Naive B cell (primary cell): ENCODE measurements around the gene LRRTM3. TPM values are rescaled to one million over a fixed set of nuclear protein-coding genes. Genes with fewer than 3 reads are reported as not detected.
A peak's percentile ranks its signal among the peaks of the same experiment; 100 is the strongest.

Experiments used
- ATAC-seq, 2 donors: fragments of 150-1000 bp; cut with Tn5 transposase; 2 replicates each; pipeline ENCODE4 v1.10.0; 2021; ENCODE audit warnings: low read depth in 2 of 2, mild to moderate bottlenecking in 2 of 2, moderate library complexity in 2 of 2
- DNase-seq: peaks from one replicate; pipeline ENCODE4 v3.0.0; 2022
- H3K27ac Mint-ChIP-seq, 6 donors: one replicate each; pipeline ENCODE4 v1.8.0; 2020 to 2022; ENCODE audit warnings: mild to moderate bottlenecking in 6 of 6, mixed read lengths in 6 of 6, moderate library complexity in 5 of 6, inconsistent platforms in 2 of 6
- H3K27me3 Mint-ChIP-seq, 3 donors: one replicate each; pipeline ENCODE4 v1.8.0; 2021 to 2022; ENCODE audit warnings: mixed read lengths in 3 of 3, mild to moderate bottlenecking in 1 of 3
- H3K36me3 Mint-ChIP-seq, 2 donors: one replicate each; pipeline ENCODE4 v1.8.0; 2020 to 2022; ENCODE audit warnings: mixed read lengths in 2 of 2, inconsistent platforms in 1 of 2, mild to moderate bottlenecking in 1 of 2
- H3K4me1 Mint-ChIP-seq, 3 donors: one replicate each; pipeline ENCODE4 v1.8.0; 2020 to 2022; ENCODE audit warnings: mixed read lengths in 3 of 3, inconsistent platforms in 1 of 3, mild to moderate bottlenecking in 1 of 3, moderate library complexity in 1 of 3
- H3K4me3 Mint-ChIP-seq, 8 donors: one replicate each; pipeline ENCODE4 v1.8.0; 2020 to 2022; ENCODE audit warnings: mild to moderate bottlenecking in 8 of 8, mixed read lengths in 8 of 8, moderate library complexity in 8 of 8, inconsistent platforms in 2 of 8
- H3K9me3 Mint-ChIP-seq, 7 donors: one replicate each; pipeline ENCODE4 v1.8.0; 2020 to 2022; ENCODE audit warnings: mixed read lengths in 7 of 7, mild to moderate bottlenecking in 5 of 7, inconsistent platforms in 2 of 7, moderate library complexity in 1 of 7
- polyA plus RNA-seq, 6 donors: library from polyadenylated mRNA; unstranded; fragments of 300-500 nt; fragmentation: Illumina TruSeq; gene quantifications; one replicate each; pipeline ENCODE4 v1.2.3, GENCODE V29; 2021; ENCODE audit warnings: low read depth in 6 of 6

Gene LRRTM3
- polyA plus RNA-seq, result not detected

GRCh38 chr10:66925896-66926715, at the start of gene LRRTM3:
TSS of gene LRRTM3 (plus strand) at chr10:66926036.
- no peak within 1 kb of the TSS for H3K4me3 Mint-ChIP-seq
- H3K27ac Mint-ChIP-seq, result no peak within 1 kb of the TSS
- peaks cover 0 to 6% (median 0%) of the 10 kb centered on the region in 3 donors for H3K4me1 Mint-ChIP-seq
- H3K27me3 Mint-ChIP-seq, result peaks cover 26 to 30% (median 30%) of the 10 kb centered on the region in 3 donors
- no peaks in the 10 kb centered on the region for H3K36me3 Mint-ChIP-seq
- ATAC-seq, result peak; percentile 37 to 46
- DNase-seq, result no peak
- peaks cover 0 to 7% (median 0%) of the 10 kb centered on the region in 7 donors for H3K9me3 Mint-ChIP-seq

- H3K27me3 Mint-ChIP-seq, result no peaks in the 10 kb centered on the region
- DNase-seq (no peak), ATAC-seq (no peak)
- no peak overlapping the region for H3K27ac Mint-ChIP-seq
- no peaks in the 10 kb centered on the region for H3K36me3 Mint-ChIP-seq
- H3K4me1 Mint-ChIP-seq, result no peaks in the 10 kb centered on the region
- H3K9me3 Mint-ChIP-seq, result peaks cover 0 to 6% (median 0%) of the 10 kb centered on the region in 7 donors
- no peak overlapping the region for H3K4me3 Mint-ChIP-seq
These were observed 48.5 kb upstream of the LRRTM3 start for GRCh38 chr10:66877361-66877760.

- Mint-ChIP-seq H3K4me3 (no peak overlapping the region), H3K4me1 (no peaks in the 10 kb centered on the region), H3K36me3 (no peaks in the 10 kb centered on the region)
These were observed 45.5 kb upstream of the LRRTM3 start for GRCh38 chr10:66880292-66880691.

DNA sequence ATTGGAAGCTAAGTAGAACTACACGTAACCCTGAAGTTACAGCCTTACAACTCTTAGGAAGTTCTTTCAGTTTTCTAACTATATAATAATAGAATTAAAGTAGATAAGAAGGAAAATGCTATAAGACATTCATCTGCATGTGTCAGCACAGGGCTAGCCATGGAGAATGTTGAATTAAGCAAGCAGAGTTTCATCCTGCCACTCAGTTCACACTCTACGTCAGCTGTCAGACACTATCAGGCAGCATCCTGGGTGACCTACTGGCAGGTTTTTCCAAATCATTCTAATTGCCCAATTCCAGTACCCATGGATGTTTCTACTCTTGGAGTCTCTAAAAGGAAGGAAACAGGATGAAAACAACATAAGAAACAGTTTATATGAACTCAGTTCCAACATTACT, 45.0 kb upstream of the LRRTM3 start:
- ATAC-seq (no peak), DNase-seq (no peak)
- Mint-ChIP-seq H3K9me3 (peaks cover 0 to 6% (median 0%) of the 10 kb centered on the region in 7 donors), H3K36me3 (no peaks in the 10 kb centered on the region), H3K27me3 (no peaks in the 10 kb centered on the region), H3K4me3 (no peak overlapping the region), H3K4me1 (no peaks in the 10 kb centered on the region), H3K27ac (no peak overlapping the region)

More at GRCh38 chr10:66880292-66880691, 45.5 kb upstream of the LRRTM3 start:
- ATAC-seq, result no peak
- Mint-ChIP-seq H3K9me3 (peaks cover 0 to 6% (median 0%) of the 10 kb centered on the region in 7 donors), H3K27ac (no peak overlapping the region), H3K27me3 (no peaks in the 10 kb centered on the region)
- no peak for DNase-seq

- Mint-ChIP-seq H3K36me3 (no peaks in the 10 kb centered on the region), H3K9me3 (peaks cover 0 to 6% (median 0%) of the 10 kb centered on the region in 7 donors), H3K27ac (no peak overlapping the region), H3K27me3 (no peaks in the 10 kb centered on the region), H3K4me1 (no peaks in the 10 kb centered on the region), H3K4me3 (no peak overlapping the region)
- DNase-seq (no peak), ATAC-seq (no peak)
These were observed 44.0 kb upstream of the LRRTM3 start for GRCh38 chr10:66881814-66882213.

GRCh38 chr10:66882271-66882670, 43.6 kb upstream of the LRRTM3 start:
- H3K9me3 Mint-ChIP-seq, result peaks cover 0 to 6% (median 0%) of the 10 kb centered on the region in 7 donors
- H3K27me3 Mint-ChIP-seq, result no peaks in the 10 kb centered on the region
- no peak overlapping the region for H3K4me3 Mint-ChIP-seq
- no peaks in the 10 kb centered on the region for H3K36me3 Mint-ChIP-seq
- no peaks in the 10 kb centered on the region for H3K4me1 Mint-ChIP-seq
- ATAC-seq (no peak), DNase-seq (no peak)
- H3K27ac Mint-ChIP-seq, result no peak overlapping the region

- no peak for DNase-seq
These were observed 39.0 kb upstream of the LRRTM3 start for GRCh38 chr10:66886848-66887247.

GRCh38 chr10:66888237-66888636, 37.6 kb upstream of the LRRTM3 start:
- H3K4me1 Mint-ChIP-seq, result no peaks in the 10 kb centered on the region
- no peaks in the 10 kb centered on the region for H3K27me3 Mint-ChIP-seq
- no peak for DNase-seq
- H3K27ac Mint-ChIP-seq, result no peak overlapping the region
- H3K9me3 Mint-ChIP-seq, result peaks cover 0 to 8% (median 2%) of the 10 kb centered on the region in 7 donors
- no peaks in the 10 kb centered on the region for H3K36me3 Mint-ChIP-seq
- ATAC-seq, result no peak
- H3K4me3 Mint-ChIP-seq, result no peak overlapping the region

More at GRCh38 chr10:66886848-66887247, 39.0 kb upstream of the LRRTM3 start:
- Mint-ChIP-seq H3K27ac (no peak overlapping the region), H3K36me3 (no peaks in the 10 kb centered on the region), H3K9me3 (peaks cover 0 to 8% (median 2%) of the 10 kb centered on the region in 7 donors), H3K27me3 (no peaks in the 10 kb centered on the region), H3K4me1 (no peaks in the 10 kb centered on the region), H3K4me3 (no peak overlapping the region)
- ATAC-seq, result no peak

DNA sequence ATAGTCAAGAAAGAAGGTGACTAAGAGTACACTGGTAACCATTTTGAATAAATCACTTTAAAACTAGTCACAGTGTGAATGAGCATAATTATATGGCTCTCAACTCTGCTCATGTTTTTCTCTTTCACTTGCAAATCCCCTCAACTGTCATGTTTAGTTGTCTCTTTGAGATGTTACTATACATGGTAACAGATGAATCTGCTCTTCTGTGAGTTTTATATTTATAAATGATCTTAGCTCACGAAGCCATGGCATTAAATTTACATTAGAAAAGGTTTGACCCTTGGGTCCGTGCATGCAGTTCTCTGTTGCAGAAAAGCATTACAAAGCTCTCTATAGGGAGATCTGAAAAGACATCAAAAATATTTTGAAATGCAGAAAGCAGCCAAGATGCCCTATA, 33.0 kb upstream of the LRRTM3 start:
- Mint-ChIP-seq H3K27ac (no peak overlapping the region), H3K4me3 (no peak overlapping the region), H3K36me3 (no peaks in the 10 kb centered on the region), H3K9me3 (peaks cover under 1 to 9% (median 2%) of the 10 kb centered on the region in 7 donors), H3K27me3 (no peaks in the 10 kb centered on the region), H3K4me1 (no peaks in the 10 kb centered on the region)
- DNase-seq, result no peak
- ATAC-seq, result no peak

- H3K4me1 Mint-ChIP-seq, result no peaks in the 10 kb centered on the region
- H3K4me3 Mint-ChIP-seq, result no peak overlapping the region
- no peak for ATAC-seq
These were observed 15.2 kb upstream of the LRRTM3 start for GRCh38 chr10:66910671-66911070.

GRCh38 chr10:66916030-66916429, 9.8 kb upstream of the LRRTM3 start:
- Mint-ChIP-seq H3K4me3 (no peak overlapping the region), H3K27ac (no peak overlapping the region), H3K27me3 (no peaks in the 10 kb centered on the region), H3K36me3 (no peaks in the 10 kb centered on the region), H3K4me1 (no peaks in the 10 kb centered on the region), H3K9me3 (peaks cover 0 to 8% (median 2%) of the 10 kb centered on the region in 7 donors)
- DNase-seq (no peak), ATAC-seq (no peak)

More at GRCh38 chr10:66910671-66911070, 15.2 kb upstream of the LRRTM3 start:
- no peaks in the 10 kb centered on the region for H3K36me3 Mint-ChIP-seq
- no peak for DNase-seq
- no peaks in the 10 kb centered on the region for H3K27me3 Mint-ChIP-seq
- peaks cover 0 to 4% (median 0%) of the 10 kb centered on the region in 7 donors for H3K9me3 Mint-ChIP-seq
- no peak overlapping the region for H3K27ac Mint-ChIP-seq

GRCh38 chr10:66917104-66917503, 8.7 kb upstream of the LRRTM3 start:
- no peak overlapping the region for H3K27ac Mint-ChIP-seq
- no peak for DNase-seq
- peaks cover 0 to 9% (median 6%) of the 10 kb centered on the region in 7 donors for H3K9me3 Mint-ChIP-seq
- no peaks in the 10 kb centered on the region for H3K27me3 Mint-ChIP-seq
- H3K4me3 Mint-ChIP-seq, result no peak overlapping the region
- ATAC-seq, result no peak
- H3K36me3 Mint-ChIP-seq, result no peaks in the 10 kb centered on the region
- no peaks in the 10 kb centered on the region for H3K4me1 Mint-ChIP-seq

DNA sequence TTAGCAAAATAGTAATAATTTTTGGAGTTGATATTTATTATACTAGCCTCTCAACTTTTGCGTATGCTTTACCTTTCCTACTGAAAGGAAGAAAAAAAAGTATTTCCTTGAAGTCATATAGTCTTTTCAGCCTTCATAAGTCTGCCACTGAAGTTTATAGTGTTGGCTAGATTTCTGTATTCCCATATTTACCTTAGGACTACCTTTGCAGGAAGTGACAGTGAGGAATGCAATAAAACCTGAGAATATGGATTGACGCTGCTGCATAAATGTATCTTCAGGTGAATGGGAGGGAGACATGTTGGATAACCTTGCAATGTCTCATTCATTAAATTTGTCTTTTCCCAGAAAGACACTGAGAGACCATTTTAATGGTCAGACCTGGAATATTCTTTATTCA, 6.6 kb upstream of the LRRTM3 start:
- DNase-seq, result no peak
- no peak overlapping the region for H3K27ac Mint-ChIP-seq
- H3K4me1 Mint-ChIP-seq, result no peaks in the 10 kb centered on the region
- H3K36me3 Mint-ChIP-seq, result no peaks in the 10 kb centered on the region
- peaks cover 0 to 9% (median 4%) of the 10 kb centered on the region in 7 donors for H3K9me3 Mint-ChIP-seq
- H3K4me3 Mint-ChIP-seq, result no peak overlapping the region
- H3K27me3 Mint-ChIP-seq, result no peaks in the 10 kb centered on the region
- no peak for ATAC-seq

DNA sequence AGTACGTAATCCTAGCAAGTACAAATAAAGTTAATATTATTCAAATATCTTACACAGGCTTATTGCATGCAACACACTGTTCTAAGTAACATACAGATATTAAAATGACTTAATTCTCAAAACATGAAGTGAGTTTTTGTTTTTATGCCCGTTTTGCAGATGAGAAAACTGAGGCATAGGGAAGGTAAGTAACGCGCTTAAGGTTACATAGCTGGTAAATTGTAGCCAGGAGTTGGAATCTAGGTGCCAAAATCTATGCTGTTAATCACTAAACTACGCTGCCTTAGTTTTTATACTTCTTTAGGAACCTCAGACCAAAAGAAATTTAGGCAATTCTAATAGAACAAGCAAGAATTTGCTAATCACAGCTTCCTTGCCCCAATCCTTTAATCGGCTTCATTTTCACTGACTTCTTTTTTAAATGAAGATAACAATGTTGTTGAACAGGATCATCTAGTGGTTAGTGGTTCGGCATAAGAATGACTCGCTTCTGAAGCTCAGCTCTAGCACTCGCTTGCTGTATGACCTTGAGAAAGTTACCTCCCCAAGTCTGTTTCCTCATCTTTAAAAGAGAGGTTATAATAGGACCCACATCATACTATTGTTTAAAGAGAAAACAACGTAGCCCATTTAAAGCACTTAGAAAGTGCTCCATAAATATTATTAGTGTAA, 1.0 kb upstream of the LRRTM3 start:
- Mint-ChIP-seq H3K4me1 (peaks cover 0 to 6% (median 0%) of the 10 kb centered on the region in 3 donors), H3K9me3 (peaks cover 0 to 9% (median 4%) of the 10 kb centered on the region in 7 donors), H3K36me3 (no peaks in the 10 kb centered on the region), H3K4me3 (no peak overlapping the region), H3K27me3 (peaks cover 26 to 30% (median 30%) of the 10 kb centered on the region in 3 donors), H3K27ac (no peak overlapping the region)
- DNase-seq (no peak), ATAC-seq (no peak)
